DND-41 (cell line): Measurements from ENCODE around the gene NOSTRIN.

ENCODE experiments used
- ATAC-seq: fragments of 200-7000 bp; cut with Tn5 transposase; 3 replicates; pipeline ENCODE4 v1.9.1; 2021; ENCODE audit warnings: low read depth; ENCODE audit not compliant: insufficient read depth
- DNase-seq: peaks from one replicate; pipeline ENCODE4 v3.0.0-alpha.2; 2020
- H2AFZ ChIP-seq: 2 replicates; pipeline ENCODE4 v1.6.0; 2012; ENCODE audit warnings: low read depth, low read length
- H3K27ac ChIP-seq: 2 replicates; pipeline ENCODE4 v1.5.1; 2012; ENCODE audit warnings: low read length, inconsistent platforms
- H3K27me3 ChIP-seq: fragments of 200-600 bp; sonication (generic); 2 replicates; pipeline ENCODE4 v1.6.0; 2012; ENCODE audit warnings: low read length, mild to moderate bottlenecking, inconsistent platforms; ENCODE audit not compliant: insufficient read depth, poor library complexity
- H3K36me3 ChIP-seq: 2 replicates; pipeline ENCODE4 v1.5.1; 2012; ENCODE audit warnings: low read length, inconsistent platforms; ENCODE audit not compliant: insufficient read depth
- H3K4me1 ChIP-seq: 2 replicates; pipeline ENCODE4 v1.5.1; 2012; ENCODE audit warnings: mild to moderate bottlenecking, low read length; ENCODE audit not compliant: insufficient read depth
- H3K4me2 ChIP-seq: 2 replicates; pipeline ENCODE4 v1.6.0; 2012; ENCODE audit warnings: mild to moderate bottlenecking, moderate library complexity, low read length, inconsistent platforms; ENCODE audit not compliant: insufficient read depth
- H3K4me3 ChIP-seq, 2 experiments: fragments of 200-600 bp in 1 of 2; shearing (Covaris generic) in 1 of 2; 2 replicates each; pipeline ENCODE4 v1.5.1; 2012 to 2016; ENCODE audit warnings: inconsistent platforms in 2 of 2, low read length in 2 of 2, mild to moderate bottlenecking in 2 of 2, low read depth in 1 of 2, moderate library complexity in 1 of 2
- H3K79me2 ChIP-seq: 2 replicates; pipeline ENCODE4 v1.6.0; 2012; ENCODE audit warnings: low read length, inconsistent platforms; ENCODE audit not compliant: insufficient read depth
- H3K9ac ChIP-seq: 2 replicates; pipeline ENCODE4 v1.6.0; 2012; ENCODE audit warnings: low read depth, mild to moderate bottlenecking, inconsistent platforms, low read length, moderate library complexity
- H3K9me3 ChIP-seq: 2 replicates; pipeline ENCODE4 v1.5.1; 2012; ENCODE audit warnings: low read length, moderate library complexity, mild to moderate bottlenecking, inconsistent platforms; ENCODE audit not compliant: insufficient read depth, severe bottlenecking
- H4K20me1 ChIP-seq: 2 replicates; pipeline ENCODE4 v1.6.0; 2012; ENCODE audit warnings: low read length; ENCODE audit not compliant: insufficient read depth
- CTCF ChIP-seq: IDR thresholded peaks from 2 replicates; pipeline ENCODE4 v1.5.1; 2012; ENCODE audit warnings: borderline replicate concordance, low read length, moderate library complexity, mild to moderate bottlenecking; ENCODE audit not compliant: poor library complexity, severe bottlenecking; ENCODE audit errors: extremely low read depth
- EZH2 ChIP-seq: IDR thresholded peaks from 3 replicates; pipeline ENCODE4 v1.6.1; 2012; ENCODE audit warnings: borderline replicate concordance, low read depth, mild to moderate bottlenecking, moderate library complexity, low read length, inconsistent platforms; ENCODE audit not compliant: severe bottlenecking

NOSTRIN gene

GRCh38 chr2:168802859-168803725 lies 655 bp downstream of the NOSTRIN start:
- TF ChIP-seq CTCF: no peak
- TF ChIP-seq EZH2: no peak
- no peaks in the 10 kb centered on the region for H3K27me3 ChIP-seq
- H3K9ac ChIP-seq: no peak overlapping the region
- no peaks in the 10 kb centered on the region for H3K9me3 ChIP-seq
- no peak overlapping the region for H2AFZ ChIP-seq
- H3K79me2 ChIP-seq: no peaks in the 10 kb centered on the region
- no peak overlapping the region for H3K4me3 ChIP-seq
- ATAC-seq (no peak; the same call in 2 of the 3 replicates), DNase-seq (no peak)
- no peaks in the 10 kb centered on the region for H4K20me1 ChIP-seq
- H3K4me1 ChIP-seq: peaks cover 16% of the 10 kb centered on the region
- peak overlapping the region; percentile 12; the same call in 1 of the 2 replicates for H3K4me2 ChIP-seq
- no peaks in the 10 kb centered on the region for H3K36me3 ChIP-seq
- 0 out of 2 replicates have a peak overlapping the region, but pooled peaks have one; percentile 13 for H3K27ac ChIP-seq

- Histone ChIP-seq H3K9ac (no peak overlapping the region), H3K27ac (no peak overlapping the region), H3K36me3 (no peaks in the 10 kb centered on the region), H4K20me1 (no peaks in the 10 kb centered on the region), H3K9me3 (no peaks in the 10 kb centered on the region), H3K4me1 (peaks cover 16% of the 10 kb centered on the region), H3K4me2 (no peak overlapping the region), H3K4me3 (no peak overlapping the region), H3K27me3 (no peaks in the 10 kb centered on the region), H3K79me2 (no peaks in the 10 kb centered on the region), H2AFZ (no peak overlapping the region)
- TF ChIP-seq CTCF (no peak), EZH2 (no peak)
- ATAC-seq: no peak
- no peak for DNase-seq
Observed at GRCh38 chr2:168804214-168804613, 1.8 kb downstream of the NOSTRIN start.

GRCh38 chr2:168805615-168806014 lies 3.2 kb downstream of the NOSTRIN start:
- Histone ChIP-seq H3K9me3 (no peaks in the 10 kb centered on the region), H3K27me3 (no peaks in the 10 kb centered on the region), H3K4me2 (no peak overlapping the region), H4K20me1 (no peaks in the 10 kb centered on the region), H2AFZ (no peak overlapping the region), H3K9ac (no peak overlapping the region), H3K4me1 (peaks cover 16% of the 10 kb centered on the region), H3K27ac (no peak overlapping the region), H3K4me3 (no peak overlapping the region), H3K79me2 (no peaks in the 10 kb centered on the region), H3K36me3 (no peaks in the 10 kb centered on the region)
- ATAC-seq (no peak), DNase-seq (no peak)
- TF ChIP-seq EZH2: no peak
- no peak for TF ChIP-seq CTCF
